Measurements from ENCODE around the gene SCN1B. TPM values are rescaled to one million over a fixed set of nuclear protein-coding genes. Genes with fewer than 3 reads are reported as not detected.

SCN1B gene
- total RNA-seq, 4 donors from 2014 or later, result 8.0 to 23.2 (median 11.8) TPM

GRCh38 chr19:35077411-35078223, 47.3 kb downstream of the SCN1B start:
- ATAC-seq (ENCODE audit: low FRiP score) (no peak), DNase-seq (ENCODE audit: low spot score) (no peak)
- TF ChIP-seq CTCF (IDR thresholded peaks at IDR 0.05), result no peak

DNA sequence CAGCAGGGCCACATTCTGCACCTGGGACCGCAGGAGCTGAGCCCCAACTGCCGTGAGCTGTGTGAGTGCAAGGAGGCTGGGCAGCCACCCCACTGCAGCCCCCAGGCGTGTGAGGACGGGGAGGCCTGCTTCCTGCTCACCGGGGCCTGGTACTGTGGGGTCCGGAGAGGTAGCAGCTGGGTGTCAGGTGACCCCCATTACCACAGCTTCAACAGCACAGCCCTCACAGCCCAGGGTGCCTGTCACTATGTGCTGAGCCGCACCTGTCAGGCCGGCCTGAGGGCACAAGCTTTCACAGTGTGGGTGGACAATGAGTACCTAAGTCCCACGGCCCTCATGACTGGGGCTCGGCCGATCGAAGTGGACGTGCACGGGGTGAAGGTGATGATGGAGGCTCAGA, 49.6 kb downstream of the SCN1B start:
- ATAC-seq (ENCODE audit: low FRiP score), result no peak

GRCh38 chr19:35080613-35081170, 50.4 kb downstream of the SCN1B start:
- no peak for TF ChIP-seq CTCF (IDR thresholded peaks at IDR 0.05)
- no peak for DNase-seq (ENCODE audit: low spot score)
- no peak for ATAC-seq (ENCODE audit: low FRiP score)

More for the DNA sequence above, 49.6 kb downstream of the SCN1B start:
- TF ChIP-seq CTCF (IDR thresholded peaks at IDR 0.05), result no peak
- DNase-seq (ENCODE audit: low spot score), result no peak

DNA sequence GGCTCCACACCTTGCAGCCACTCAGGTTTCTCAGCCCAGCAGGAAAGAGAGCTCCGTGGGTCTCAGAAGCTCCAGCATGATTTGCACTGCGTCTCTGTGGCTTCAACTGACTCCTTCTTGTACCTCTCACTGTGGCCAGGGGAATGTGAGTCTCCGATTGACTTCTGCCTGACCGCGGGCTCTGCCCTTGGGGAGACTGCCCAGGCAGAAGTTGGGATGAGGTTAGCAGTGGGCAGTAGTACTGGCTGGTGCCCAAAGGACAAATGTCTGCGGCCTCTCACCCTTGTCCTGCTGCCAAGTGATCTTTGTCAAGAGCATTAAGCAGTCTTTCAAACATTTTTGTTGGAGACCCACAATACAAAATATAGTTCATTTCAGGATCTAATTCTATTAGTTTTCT, 50.9 kb downstream of the SCN1B start:
- no peak for TF ChIP-seq CTCF (IDR thresholded peaks at IDR 0.05)
- DNase-seq (ENCODE audit: low spot score), result no peak
- no peak for ATAC-seq (ENCODE audit: low FRiP score)

- TF ChIP-seq CTCF (IDR thresholded peaks at IDR 0.05), result no peak
- DNase-seq (ENCODE audit: low spot score) (no peak), ATAC-seq (ENCODE audit: low FRiP score) (no peak)
These were observed 53.6 kb downstream of the SCN1B start for GRCh38 chr19:35083691-35084508.

DNA sequence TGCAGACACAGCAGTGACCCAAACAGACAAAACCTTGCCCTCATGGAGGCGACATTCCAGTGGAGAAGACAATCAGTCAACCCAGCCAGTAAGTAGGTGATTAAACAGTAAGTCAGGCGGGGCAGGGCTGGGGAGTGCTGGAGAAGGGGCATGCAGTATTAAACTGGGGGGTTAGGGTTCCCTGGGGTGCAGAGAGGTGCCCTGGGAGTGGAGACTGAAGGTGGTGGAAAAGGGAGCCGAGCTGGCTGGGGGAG, 54.2 kb downstream of the SCN1B start:
- ATAC-seq (ENCODE audit: low FRiP score), result no peak
- no peak for TF ChIP-seq CTCF (IDR thresholded peaks at IDR 0.05)
- DNase-seq (ENCODE audit: low spot score), result no peak
